NB4 (cell line): ENCODE measurements around the gene DPF1.
"Not testable (repeated sequence)": the region's sequence is repeated elsewhere in the genome, so short reads cannot be mapped to it uniquely, and the experiment has no call there.

ENCODE experiments used
- DNase-seq: peaks from one replicate; pipeline ENCODE4 v3.0.0; 2010; ENCODE audit warnings: low read depth
- H3K4me3 ChIP-seq: one replicate; pipeline ENCODE4 v1.5.1; 2011; ENCODE audit warnings: mild to moderate bottlenecking, low read depth, low read length, moderate library complexity
- MYC ChIP-seq: IDR thresholded peaks from 2 replicates; pipeline ENCODE4 v1.6.1; 2011; ENCODE audit warnings: low read depth, low read length
- POLR2A ChIP-seq: IDR thresholded peaks from 2 replicates; pipeline ENCODE4 v1.6.1; 2011; ENCODE audit warnings: mild to moderate bottlenecking; ENCODE audit not compliant: insufficient read length; ENCODE audit errors: extremely low read depth
- TF ChIP-seq, protein P1 (sequence below): IDR thresholded peaks from 2 replicates; pipeline ENCODE4 v1.6.1; 2011; ENCODE audit warnings: low read depth, low read length
- TF ChIP-seq, protein P2 (sequence below): IDR thresholded peaks from one replicate; pipeline ENCODE4 v1.5.1; 2012; ENCODE audit warnings: low read depth, low read length

Gene DPF1

DNA sequence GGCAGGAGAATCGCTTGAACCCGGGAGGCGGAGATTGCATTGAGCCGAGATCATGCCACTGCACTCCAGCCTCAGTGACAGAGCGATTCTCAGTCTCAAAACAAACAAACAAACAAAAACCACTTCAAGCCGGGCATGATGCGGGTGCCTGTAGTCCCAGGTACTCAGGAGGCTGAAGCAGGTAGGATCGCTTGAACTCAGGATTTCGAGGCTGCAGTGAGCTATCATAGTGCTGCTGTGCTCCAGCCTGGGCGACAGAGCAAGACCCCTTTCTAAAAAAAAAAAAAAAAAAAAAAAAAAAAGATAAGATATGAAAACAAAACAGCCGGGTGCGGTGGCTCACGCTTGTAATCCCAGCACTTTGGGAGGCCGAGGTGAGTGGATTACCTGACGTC, 19.3 kb upstream of the DPF1 start:
- TF ChIP-seq POLR2A (no peak), MYC (no peak)
- TF ChIP-seq, protein P1, sequence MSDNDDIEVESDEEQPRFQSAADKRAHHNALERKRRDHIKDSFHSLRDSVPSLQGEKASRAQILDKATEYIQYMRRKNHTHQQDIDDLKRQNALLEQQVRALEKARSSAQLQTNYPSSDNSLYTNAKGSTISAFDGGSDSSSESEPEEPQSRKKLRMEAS: no peak
- TF ChIP-seq, protein P2, sequence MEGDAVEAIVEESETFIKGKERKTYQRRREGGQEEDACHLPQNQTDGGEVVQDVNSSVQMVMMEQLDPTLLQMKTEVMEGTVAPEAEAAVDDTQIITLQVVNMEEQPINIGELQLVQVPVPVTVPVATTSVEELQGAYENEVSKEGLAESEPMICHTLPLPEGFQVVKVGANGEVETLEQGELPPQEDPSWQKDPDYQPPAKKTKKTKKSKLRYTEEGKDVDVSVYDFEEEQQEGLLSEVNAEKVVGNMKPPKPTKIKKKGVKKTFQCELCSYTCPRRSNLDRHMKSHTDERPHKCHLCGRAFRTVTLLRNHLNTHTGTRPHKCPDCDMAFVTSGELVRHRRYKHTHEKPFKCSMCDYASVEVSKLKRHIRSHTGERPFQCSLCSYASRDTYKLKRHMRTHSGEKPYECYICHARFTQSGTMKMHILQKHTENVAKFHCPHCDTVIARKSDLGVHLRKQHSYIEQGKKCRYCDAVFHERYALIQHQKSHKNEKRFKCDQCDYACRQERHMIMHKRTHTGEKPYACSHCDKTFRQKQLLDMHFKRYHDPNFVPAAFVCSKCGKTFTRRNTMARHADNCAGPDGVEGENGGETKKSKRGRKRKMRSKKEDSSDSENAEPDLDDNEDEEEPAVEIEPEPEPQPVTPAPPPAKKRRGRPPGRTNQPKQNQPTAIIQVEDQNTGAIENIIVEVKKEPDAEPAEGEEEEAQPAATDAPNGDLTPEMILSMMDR: no peak
- DNase-seq: no peak
- H3K4me3 ChIP-seq: no peak overlapping the region

DNA sequence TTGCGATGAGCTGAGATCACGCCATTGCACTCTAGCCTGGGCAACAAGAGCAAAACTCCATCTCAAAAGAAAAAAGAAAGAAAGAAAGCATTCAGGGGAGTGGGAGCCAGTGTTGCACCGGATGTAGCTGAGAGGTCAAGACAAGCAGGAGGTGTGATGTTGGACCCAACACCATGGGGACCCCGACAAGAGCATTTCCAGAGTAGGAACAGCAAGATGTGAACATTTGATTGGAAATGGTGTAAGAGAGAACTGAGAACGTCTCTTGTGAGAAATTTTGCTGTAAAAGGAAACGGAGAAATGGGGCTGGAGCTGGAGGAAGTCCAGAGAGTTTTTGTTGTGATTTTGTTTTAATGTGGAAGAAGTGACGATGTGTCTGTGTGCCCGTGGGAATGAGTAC, 15.8 kb upstream of the DPF1 start:
- no peak for DNase-seq
- TF ChIP-seq, protein P2: no peak
- TF ChIP-seq MYC: no peak
- no peak for TF ChIP-seq POLR2A
- TF ChIP-seq, protein P1: no peak
- H3K4me3 ChIP-seq: no peak overlapping the region

DNA sequence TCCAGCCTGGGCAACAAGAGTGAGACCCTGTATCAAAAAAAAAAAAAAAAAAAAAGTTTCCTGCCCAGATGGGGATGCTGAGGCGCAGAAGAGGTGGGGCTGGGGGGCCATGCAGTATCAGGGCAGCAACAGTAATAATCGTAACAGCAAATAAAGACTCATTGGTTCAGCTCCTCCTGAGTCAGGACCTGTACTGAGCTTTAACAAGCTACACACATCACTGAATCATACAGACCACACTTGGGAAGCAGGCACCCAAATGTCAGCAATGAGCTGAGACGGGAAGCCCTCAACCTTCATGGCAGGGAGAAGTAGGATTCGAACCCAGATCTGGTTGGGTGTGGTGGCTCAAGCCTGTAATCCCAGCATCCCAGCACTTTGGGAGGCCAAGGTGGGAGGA, 10.6 kb upstream of the DPF1 start:
- no peak for TF ChIP-seq MYC
- TF ChIP-seq, protein P2: no peak
- no peak for TF ChIP-seq POLR2A
- TF ChIP-seq, protein P1: no peak
- H3K4me3 ChIP-seq: no peak overlapping the region
- DNase-seq: no peak

DNA sequence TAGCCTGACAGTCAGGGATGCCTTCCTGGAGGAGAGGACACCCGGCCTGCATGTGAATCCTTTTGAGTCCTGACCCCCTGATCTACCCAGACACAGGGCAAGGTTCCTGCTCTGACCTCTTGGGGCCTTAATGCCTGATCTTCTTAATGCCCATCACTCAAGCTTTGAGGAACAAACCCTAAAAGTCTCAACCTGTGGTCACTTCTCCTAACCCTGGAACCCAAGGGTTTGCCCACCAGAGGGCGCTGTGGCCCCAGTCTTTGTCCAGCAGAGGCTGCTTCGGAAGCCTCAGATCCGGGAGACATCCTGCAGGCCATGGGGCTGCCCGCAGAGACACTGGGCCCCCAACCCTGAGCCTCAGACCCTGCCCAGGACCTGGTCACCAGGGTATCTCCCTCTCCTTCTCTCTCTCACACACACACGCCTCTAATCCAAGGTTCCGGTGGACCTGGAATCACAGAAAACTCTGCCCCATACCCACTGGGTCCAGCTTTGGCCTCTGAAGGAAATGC, 9.8 kb upstream of the DPF1 start:
- TF ChIP-seq, protein P2: peak; percentile 77
- no peak for TF ChIP-seq POLR2A
- peak; percentile 72 for DNase-seq
- H3K4me3 ChIP-seq: no peak overlapping the region

DNA sequence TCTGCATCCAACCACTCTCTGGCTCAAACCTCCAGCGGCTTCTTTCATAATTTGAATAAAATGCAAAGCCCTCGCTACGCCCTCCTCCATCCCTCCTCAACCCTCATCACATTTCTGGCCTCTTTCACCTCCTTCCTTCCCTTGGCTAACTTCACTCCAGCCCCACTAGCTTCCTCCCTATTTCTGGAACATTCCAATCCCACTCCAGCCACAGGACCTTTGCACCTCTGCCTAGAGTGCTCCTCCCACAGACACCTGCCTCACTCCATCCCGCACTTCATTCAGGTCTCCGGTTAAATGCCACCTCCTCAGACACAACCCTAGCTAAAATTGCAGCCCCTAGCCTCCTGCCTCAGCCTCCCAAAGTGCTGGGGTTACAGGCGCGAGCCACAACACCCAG, 7.9 kb upstream of the DPF1 start:
- no peak for DNase-seq
- TF ChIP-seq MYC: no peak
- TF ChIP-seq, protein P2: no peak
- TF ChIP-seq POLR2A: no peak
- TF ChIP-seq, protein P1: no peak
- no peak overlapping the region for H3K4me3 ChIP-seq

DNA sequence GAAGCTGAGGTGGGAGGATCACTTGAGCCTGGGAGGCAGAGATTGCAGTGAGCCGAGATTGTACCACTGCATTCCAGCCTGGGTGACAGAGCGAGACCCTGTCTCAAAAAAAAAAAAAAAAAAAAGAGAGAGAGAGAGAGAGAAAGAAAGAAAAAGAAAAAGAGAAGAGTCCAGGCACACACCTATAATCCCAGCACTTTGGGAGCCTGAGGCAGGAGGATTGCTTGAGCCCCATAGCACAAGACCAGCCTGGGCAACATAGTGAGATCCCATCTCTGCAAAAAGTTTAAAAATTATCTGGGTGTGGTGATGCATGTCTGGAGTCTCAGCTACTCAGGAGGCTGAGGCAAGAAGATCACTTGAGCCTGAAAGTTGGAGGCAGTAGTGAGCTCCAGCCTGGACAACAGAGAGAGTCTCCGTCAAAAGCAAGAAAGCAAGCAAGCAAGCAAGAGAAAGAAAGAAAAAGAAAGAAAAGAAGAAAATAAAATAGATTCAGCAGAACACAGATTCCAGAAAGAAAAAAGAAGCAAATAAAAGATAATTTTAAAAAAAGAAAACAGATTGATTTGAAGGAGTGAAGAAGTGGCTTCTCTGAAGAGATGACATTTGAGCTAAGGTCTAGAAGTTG, 6.6 kb upstream of the DPF1 start:
- not testable (repeated sequence) for DNase-seq, H3K4me3 ChIP-seq
